Neuronal stem cell (in vitro differentiated cells): ENCODE results near the gene BBS9.
"Not testable (repeated sequence)": the region's sequence is repeated elsewhere in the genome, so short reads cannot be mapped to it uniquely, and the experiment has no call there.

Experiments
- DNase-seq: peaks from one replicate; pipeline ENCODE4 v3.0.0-alpha.2; 2013; ENCODE audit warnings: low spot score
- H2AFZ ChIP-seq: one replicate; pipeline ENCODE4 v1.6.1; 2013; ENCODE audit warnings: mild to moderate bottlenecking, low read length, inconsistent platforms
- H2AK5ac ChIP-seq: 2 replicates; pipeline ENCODE4 v1.6.1; 2013; ENCODE audit warnings: low read depth, mild to moderate bottlenecking, inconsistent platforms, low read length, moderate library complexity, mixed read lengths
- H2BK120ac ChIP-seq: 2 replicates; pipeline ENCODE4 v1.6.1; 2013; ENCODE audit warnings: low read depth, mild to moderate bottlenecking, inconsistent platforms, low read length, moderate library complexity, mixed read lengths
- H2BK12ac ChIP-seq: one replicate; pipeline ENCODE4 v1.6.1; 2013; ENCODE audit warnings: low read length, inconsistent platforms
- H2BK15ac ChIP-seq: 2 replicates; pipeline ENCODE4 v1.6.1; 2013; ENCODE audit warnings: mild to moderate bottlenecking, low read length, inconsistent platforms, mixed read lengths
- H2BK5ac ChIP-seq: one replicate; pipeline ENCODE4 v1.6.1; 2013; ENCODE audit warnings: inconsistent platforms, mild to moderate bottlenecking, low read length, moderate library complexity
- H3K14ac ChIP-seq: one replicate; pipeline ENCODE4 v1.6.1; 2013; ENCODE audit warnings: low read length, inconsistent platforms
- H3K18ac ChIP-seq: 2 replicates; pipeline ENCODE4 v1.6.1; 2013; ENCODE audit warnings: low read length, inconsistent platforms
- H3K23ac ChIP-seq: 2 replicates; pipeline ENCODE4 v1.6.1; 2013; ENCODE audit warnings: low read depth, mild to moderate bottlenecking, mixed read lengths, low read length, inconsistent platforms; ENCODE audit not compliant: poor library complexity
- H3K27ac ChIP-seq: replicated peaks from 3 replicates; pipeline ENCODE4 v1.5.1; 2013; ENCODE audit warnings: low read length, inconsistent platforms
- H3K27me3 ChIP-seq, 3 experiments: 2 replicates each; pipeline ENCODE4 v1.6.1; 2013; ENCODE audit warnings: low read length in 3 of 3, mild to moderate bottlenecking in 2 of 3, inconsistent platforms in 1 of 3, low read depth in 1 of 3, mixed read lengths in 1 of 3, moderate library complexity in 1 of 3; ENCODE audit not compliant: control insufficient read depth in 3 of 3, insufficient read depth in 3 of 3
- H3K36me3 ChIP-seq, 2 donors: replicated peaks in 1 of 2; 2 replicates each; pipeline ENCODE4 v1.6.1; 2013; ENCODE audit warnings: low read length in 2 of 2; ENCODE audit not compliant: control insufficient read depth in 2 of 2, insufficient read depth in 2 of 2
- H3K4ac ChIP-seq: 2 replicates; pipeline ENCODE4 v1.6.1; 2013; ENCODE audit warnings: inconsistent platforms, mild to moderate bottlenecking, low read length, moderate library complexity
- H3K4me1 ChIP-seq, 2 donors: 1 replicate in 1 of 2; 2 replicates in 1 of 2; pipeline ENCODE4 v1.6.1; 2013; ENCODE audit warnings: low read length in 2 of 2, low read depth in 1 of 2; ENCODE audit not compliant: control insufficient read depth in 2 of 2, insufficient read depth in 1 of 2
- H3K4me2 ChIP-seq: one replicate; pipeline ENCODE4 v1.6.1; 2013; ENCODE audit warnings: mild to moderate bottlenecking, low read length, inconsistent platforms; ENCODE audit not compliant: insufficient read depth, poor library complexity, severe bottlenecking
- H3K4me3 ChIP-seq, 2 donors: 2 replicates each; pipeline ENCODE4 v1.5.1; 2013; ENCODE audit warnings: low read length in 2 of 2, mild to moderate bottlenecking in 2 of 2, inconsistent platforms in 1 of 2, moderate library complexity in 1 of 2
- H3K79me1 ChIP-seq: one replicate; pipeline ENCODE4 v1.6.1; 2013; ENCODE audit warnings: low read depth, mild to moderate bottlenecking, inconsistent platforms, low read length, moderate library complexity
- H3K9ac ChIP-seq: one replicate; pipeline ENCODE4 v1.6.1; 2013; ENCODE audit warnings: mild to moderate bottlenecking, low read depth, low read length, inconsistent platforms; ENCODE audit not compliant: poor library complexity
- H3K9me3 ChIP-seq, 2 donors: replicated peaks in 1 of 2; 2 replicates each; pipeline versions ENCODE3 to v1.6.1; 2013; ENCODE audit warnings: low read length in 2 of 2, mild to moderate bottlenecking in 2 of 2, inconsistent platforms in 1 of 2, low read depth in 1 of 2, mixed read lengths in 1 of 2, moderate library complexity in 1 of 2; ENCODE audit not compliant: control insufficient read depth in 2 of 2, insufficient read depth in 1 of 2
- H4K8ac ChIP-seq: one replicate; pipeline ENCODE4 v1.6.1; 2013; ENCODE audit warnings: low read depth, mild to moderate bottlenecking, inconsistent platforms, low read length, moderate library complexity
- H4K91ac ChIP-seq: one replicate; pipeline ENCODE4 v1.6.1; 2013; ENCODE audit warnings: low read length, low read depth, mild to moderate bottlenecking, inconsistent platforms; ENCODE audit not compliant: poor library complexity
- WGBS, 2 donors: extraction: QIAGEN DNeasy Blood & Tissue Kit; methylation state at CpG; one replicate each; pipeline ENCODE4 v1.1.7; 2013; ENCODE audit warnings: missing lambda C conversion rate in 2 of 2, mixed read lengths in 1 of 2; ENCODE audit not compliant: insufficient read length in 2 of 2, insufficient replicate concordance in 1 of 2; ENCODE audit errors: extremely low coverage in 2 of 2; 5-methylcytosine and 5-hydroxymethylcytosine counted together

The BBS9 gene

DNA sequence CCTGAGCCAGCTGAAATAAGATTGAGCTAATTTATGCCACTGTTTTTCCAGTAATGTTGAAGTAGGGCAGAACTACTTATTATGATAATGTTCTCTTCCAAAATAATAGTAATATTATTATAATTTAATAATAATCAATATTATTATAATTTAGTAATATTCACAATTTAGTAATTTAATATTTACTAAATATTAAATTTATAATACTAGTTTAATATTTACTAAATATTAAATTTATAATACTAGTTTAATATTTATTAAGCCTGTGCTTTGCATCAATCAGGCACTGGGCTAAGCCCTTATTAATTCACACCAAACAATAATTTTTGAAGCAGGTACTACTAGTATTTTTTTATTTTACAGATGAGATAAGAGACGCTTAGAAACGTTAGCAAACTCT lies 170.1 kb downstream of the BBS9 start:
- no peak overlapping the region for H2BK15ac ChIP-seq
- no peak overlapping the region for H3K9ac ChIP-seq
- H3K4me3 ChIP-seq, result no peak overlapping the region
- H3K27ac ChIP-seq, result no peak overlapping the region
- H4K8ac ChIP-seq, result no peak overlapping the region
- no peaks in the 10 kb centered on the region for H3K36me3 ChIP-seq
- no peak overlapping the region for H2BK120ac ChIP-seq
- no peaks in the 10 kb centered on the region for H3K27me3 ChIP-seq
- no peak overlapping the region for H3K18ac ChIP-seq
- H3K9me3 ChIP-seq, result peaks cover 0 to 2% of the 10 kb centered on the region in 2 donors
- no peak overlapping the region for H3K23ac ChIP-seq
- no peak overlapping the region for H3K14ac ChIP-seq
- DNase-seq, result no peak
- no peak overlapping the region for H2AFZ ChIP-seq
- H3K4me2 ChIP-seq, result no peak overlapping the region
- WGBS, 2 donors, result no CpG with 5 or more reads among the region's 2 CpGs
- no peak overlapping the region for H3K4ac ChIP-seq
- H3K79me1 ChIP-seq, result no peaks in the 10 kb centered on the region
- no peak overlapping the region for H2BK12ac ChIP-seq
- no peak overlapping the region for H2BK5ac ChIP-seq
- H3K4me1 ChIP-seq, result no peaks in the 10 kb centered on the region
- H4K91ac ChIP-seq, result no peak overlapping the region
- no peak overlapping the region for H2AK5ac ChIP-seq

DNA sequence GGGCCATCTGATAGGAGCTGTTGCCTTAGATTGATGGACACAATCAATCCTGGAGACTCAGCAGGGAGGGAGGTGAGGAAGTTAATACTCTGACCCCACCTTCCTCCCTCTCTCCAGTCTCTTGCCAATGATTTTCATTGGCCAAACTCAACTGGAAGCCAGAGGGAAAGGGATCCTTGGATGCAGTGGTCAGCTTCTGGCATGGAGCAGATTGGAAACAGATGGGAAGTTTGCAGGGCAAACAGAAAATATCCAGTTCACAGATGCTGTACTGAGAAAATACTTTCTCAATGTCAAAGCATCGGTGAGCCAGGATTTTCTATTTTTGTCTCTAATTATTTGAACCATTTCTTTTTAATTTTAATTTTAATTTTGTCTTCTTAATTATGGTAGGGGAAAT lies 170.8 kb downstream of the BBS9 start:
- H2AFZ ChIP-seq, result no peak overlapping the region

DNA sequence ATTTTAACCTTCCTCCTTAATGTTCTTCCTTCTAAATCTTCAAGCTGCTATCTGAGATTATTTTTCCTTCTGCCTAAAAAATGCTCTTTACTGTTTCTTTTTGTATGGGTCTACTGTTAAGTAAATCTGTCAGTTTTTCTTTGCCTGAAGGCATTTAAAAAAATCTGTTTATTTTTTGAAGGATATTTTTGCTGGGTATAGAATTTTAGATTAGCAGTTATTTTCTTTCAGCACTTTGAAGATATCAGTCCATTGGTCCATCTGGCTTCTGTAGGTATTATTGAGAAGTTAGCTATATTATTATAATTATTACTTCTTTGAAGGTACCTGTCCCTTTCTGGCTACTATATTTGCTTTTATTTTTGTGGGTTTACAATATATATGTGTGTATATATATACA lies 171.4 kb downstream of the BBS9 start:
- no peak overlapping the region for H3K14ac ChIP-seq

More for the DNA sequence above, 170.8 kb downstream of the BBS9 start:
- Histone ChIP-seq H3K79me1 (no peaks in the 10 kb centered on the region), H3K27me3 (no peaks in the 10 kb centered on the region), H2BK120ac (no peak overlapping the region), H3K27ac (no peak overlapping the region), H2BK15ac (no peak overlapping the region), H3K4me2 (no peak overlapping the region), H3K18ac (no peak overlapping the region), H3K9me3 (peaks cover 0 to 2% of the 10 kb centered on the region in 2 donors), H4K8ac (no peak overlapping the region), H3K4me1 (no peaks in the 10 kb centered on the region), H4K91ac (no peak overlapping the region), H2AK5ac (no peak overlapping the region), H3K9ac (no peak overlapping the region), H3K4me3 (no peak overlapping the region), H3K23ac (no peak overlapping the region), H2BK5ac (no peak overlapping the region), H3K4ac (no peak overlapping the region), H3K36me3 (no peaks in the 10 kb centered on the region), H2BK12ac (no peak overlapping the region), H3K14ac (no peak overlapping the region)
- DNase-seq, result no peak
- whole genome bisulfite sequencing, 2 donors, result no CpG with 5 or more reads among the region's 1 CpG

DNA sequence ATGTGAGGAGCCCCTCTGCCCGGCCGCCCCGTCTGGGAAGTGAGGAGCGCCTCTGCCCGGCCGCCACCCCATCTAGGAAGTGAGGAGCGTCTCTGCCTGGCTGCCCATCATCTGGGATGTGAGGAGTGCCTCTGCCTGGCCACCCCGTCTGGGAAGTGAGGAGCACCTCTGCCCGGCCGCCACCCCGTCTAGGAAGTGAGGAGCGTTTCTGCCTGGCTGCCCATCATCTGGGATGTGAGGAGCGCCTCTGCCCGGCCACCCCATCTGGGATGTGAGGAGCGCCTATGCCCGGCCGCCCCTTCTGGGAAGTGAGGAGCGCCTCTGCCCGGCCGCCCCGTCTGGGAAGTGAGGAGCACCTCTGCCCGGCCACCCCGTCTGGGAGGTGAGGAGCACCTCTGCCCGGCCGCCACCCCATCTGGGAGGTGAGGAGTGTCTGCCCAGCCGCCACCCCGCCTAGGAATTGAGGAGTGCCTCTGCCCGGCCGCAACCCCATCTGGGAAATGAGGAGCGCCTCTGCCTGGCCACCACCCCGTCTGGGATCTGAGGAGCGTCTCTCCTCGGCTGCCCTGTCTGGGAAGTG lies 174.7 kb downstream of the BBS9 start:
- not testable (repeated sequence) for H3K36me3 ChIP-seq, H2AK5ac ChIP-seq, H4K91ac ChIP-seq, H3K4ac ChIP-seq, H3K4me2 ChIP-seq, H2BK120ac ChIP-seq, H3K4me3 ChIP-seq, H3K9ac ChIP-seq, H2BK5ac ChIP-seq, H3K14ac ChIP-seq, H3K4me1 ChIP-seq, H3K23ac ChIP-seq, H3K9me3 ChIP-seq, H3K27me3 ChIP-seq, H2BK12ac ChIP-seq, H2BK15ac ChIP-seq, H3K79me1 ChIP-seq, H3K18ac ChIP-seq, DNase-seq, H4K8ac ChIP-seq, H3K27ac ChIP-seq, H2AFZ ChIP-seq
- WGBS, 2 donors, result no CpG with 5 or more reads among the region's 33 CpGs

More for the DNA sequence above, 171.4 kb downstream of the BBS9 start:
- H2BK12ac ChIP-seq, result no peak overlapping the region
- peaks cover 0 to 2% of the 10 kb centered on the region in 2 donors for H3K9me3 ChIP-seq
- H3K4me1 ChIP-seq, result no peaks in the 10 kb centered on the region
- H3K9ac ChIP-seq, result no peak overlapping the region
- no peak overlapping the region for H2BK120ac ChIP-seq
- no peak overlapping the region for H2AFZ ChIP-seq
- no peak overlapping the region for H2BK5ac ChIP-seq
- H3K27me3 ChIP-seq, result no peaks in the 10 kb centered on the region
- no peaks in the 10 kb centered on the region for H3K36me3 ChIP-seq
- no peak overlapping the region for H3K4ac ChIP-seq
- H3K4me2 ChIP-seq, result no peak overlapping the region
- no peaks in the 10 kb centered on the region for H3K79me1 ChIP-seq
- H3K4me3 ChIP-seq, result no peak overlapping the region
- no peak overlapping the region for H3K23ac ChIP-seq
- H4K8ac ChIP-seq, result no peak overlapping the region
- H2AK5ac ChIP-seq, result no peak overlapping the region
- H3K18ac ChIP-seq, result no peak overlapping the region
- H3K27ac ChIP-seq, result no peak overlapping the region
- DNase-seq, result no peak
- H4K91ac ChIP-seq, result no peak overlapping the region
- no peak overlapping the region for H2BK15ac ChIP-seq
